C4-2B (cell line): Measurements from ENCODE around the gene TVP23A.

Experiments
- CTCF ChIP-seq: fragments of 450-650 bp; conservative IDR thresholded peaks from 2 replicates; pipeline ENCODE4 v1.5.1; 2017; ENCODE audit warnings: mild to moderate bottlenecking
- ZFX ChIP-seq: fragments of 450-650 bp; IDR thresholded peaks from 2 replicates; pipeline ENCODE4 v1.6.1; 2017

GRCh38 chr16:10862438-10862837, 43.8 kb upstream of the TVP23A start:
- TF ChIP-seq CTCF (no peak), ZFX (no peak)
